Left lung (tissue), 10 donors: ENCODE data around the gene VPS52. TPM values are rescaled to one million over a fixed set of nuclear protein-coding genes. Genes with fewer than 3 reads are reported as not detected.

Experiments used
- ATAC-seq: fragments of 200-7000 bp; cut with Tn5 transposase; one replicate; pipeline ENCODE4 v1.9.1; 2020; ENCODE audit warnings: moderate library complexity
- DNase-seq, 4 donors: peaks; one replicate each; pipeline ENCODE4 v3.0.0-alpha.2; 2013 to 2020
- H3K27ac ChIP-seq, 2 donors: fragments of 200-600 bp; sonication (generic) in 1 of 2; one replicate each; pipeline versions ENCODE4 v1.5.0 to v1.8.0; 2020 to 2021
- H3K27me3 ChIP-seq, 2 donors: fragments of 200-600 bp; sonication (generic) in 1 of 2; one replicate each; pipeline versions ENCODE4 v1.5.0 to v1.8.0; 2020 to 2021
- H3K36me3 ChIP-seq, 2 donors: fragments of 200-600 bp; sonication (generic) in 1 of 2; one replicate each; pipeline versions ENCODE4 v1.5.0 to v1.8.0; 2020 to 2021
- H3K4me1 ChIP-seq, 2 donors: fragments of 200-600 bp; one replicate each; pipeline ENCODE4 v1.8.0; 2021
- H3K4me3 ChIP-seq, 2 donors: fragments of 200-600 bp; sonication (generic) in 1 of 2; one replicate each; pipeline versions ENCODE4 v1.5.0 to v1.8.0; 2020 to 2021; ENCODE audit warnings: mild to moderate bottlenecking in 1 of 2
- H3K9me3 ChIP-seq, 2 donors: fragments of 200-600 bp; sonication (generic) in 1 of 2; one replicate each; pipeline versions ENCODE4 v1.5.0 to v1.8.0; 2020 to 2021
- intact Hi-C, 2 donors: fragments of 100-400 bp; cut with DNase I; formaldehyde crosslinking; loops; one replicate each; pipeline versions ENCODE4 v1.11.2 to v1.14.2; 2022
- polyA plus RNA-seq, 6 donors: library from polyadenylated mRNA; unstranded; fragments of 120-200 nt; gene quantifications; one replicate each; pipeline ENCODE4 v1.2.1, GENCODE V29; 2013; ENCODE audit not compliant: insufficient read length in 6 of 6
- total RNA-seq, 2 donors: library from RNA; stranded (reverse); fragmentation: NEBNext Ultra II Directional; extraction: Animal tissue kit (Norgen Biotek cat#: 25700); gene quantifications; one replicate each; pipeline ENCODE4 v1.2.1, GENCODE V29; 2021
- TF ChIP-seq, protein P1 (sequence below), 2 donors: fragments of 200-600 bp; sonication (generic) in 1 of 2; IDR thresholded peaks; one replicate each; pipeline versions ENCODE4 v1.5.0 to v1.8.0; 2021; ENCODE audit warnings: antibody characterized with exemption in 2 of 2
- donor health status: DM: no; HTN: yes; CAD: no.
- donor health status: DM: no; HTN: no; CAD: no.

Gene VPS52
- total and polyA plus RNA-seq, 8 donors = 46.2 to 92.5 (median 84.7) TPM

DNA sequence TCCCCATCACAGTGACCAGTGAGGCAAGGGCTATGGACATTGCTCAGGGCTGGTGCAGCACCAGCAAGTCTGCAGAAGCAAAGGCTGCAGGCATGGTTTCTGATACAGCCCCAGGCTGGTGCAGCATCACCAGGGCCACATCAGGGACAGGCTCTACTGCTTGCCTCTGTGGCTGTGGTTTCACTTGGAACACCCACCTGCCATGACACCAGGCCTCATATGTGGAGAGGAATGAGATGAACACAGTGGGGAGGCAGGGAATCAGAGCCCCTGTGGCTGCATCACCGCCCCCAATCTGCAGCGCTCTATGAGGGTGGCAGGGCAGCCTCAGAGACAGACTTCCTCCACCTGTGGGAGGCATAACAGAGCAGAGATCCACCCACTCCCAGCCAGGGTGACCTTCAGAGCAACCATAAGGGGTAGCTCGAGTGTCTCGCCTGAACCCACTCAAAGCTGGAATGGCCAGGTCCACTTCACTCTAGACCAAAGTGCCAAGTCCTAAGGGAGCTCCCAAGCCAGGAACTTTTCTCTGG lies 55.5 kb downstream of the VPS52 start:
- TF ChIP-seq, protein P1, sequence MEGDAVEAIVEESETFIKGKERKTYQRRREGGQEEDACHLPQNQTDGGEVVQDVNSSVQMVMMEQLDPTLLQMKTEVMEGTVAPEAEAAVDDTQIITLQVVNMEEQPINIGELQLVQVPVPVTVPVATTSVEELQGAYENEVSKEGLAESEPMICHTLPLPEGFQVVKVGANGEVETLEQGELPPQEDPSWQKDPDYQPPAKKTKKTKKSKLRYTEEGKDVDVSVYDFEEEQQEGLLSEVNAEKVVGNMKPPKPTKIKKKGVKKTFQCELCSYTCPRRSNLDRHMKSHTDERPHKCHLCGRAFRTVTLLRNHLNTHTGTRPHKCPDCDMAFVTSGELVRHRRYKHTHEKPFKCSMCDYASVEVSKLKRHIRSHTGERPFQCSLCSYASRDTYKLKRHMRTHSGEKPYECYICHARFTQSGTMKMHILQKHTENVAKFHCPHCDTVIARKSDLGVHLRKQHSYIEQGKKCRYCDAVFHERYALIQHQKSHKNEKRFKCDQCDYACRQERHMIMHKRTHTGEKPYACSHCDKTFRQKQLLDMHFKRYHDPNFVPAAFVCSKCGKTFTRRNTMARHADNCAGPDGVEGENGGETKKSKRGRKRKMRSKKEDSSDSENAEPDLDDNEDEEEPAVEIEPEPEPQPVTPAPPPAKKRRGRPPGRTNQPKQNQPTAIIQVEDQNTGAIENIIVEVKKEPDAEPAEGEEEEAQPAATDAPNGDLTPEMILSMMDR (IDR thresholded peaks at IDR 0.05) = no peak
- no peaks in the 10 kb centered on the region for H3K9me3 ChIP-seq
- intact Hi-C loops = no loop called here
- H3K4me1 ChIP-seq = peaks cover 5 to 19% of the 10 kb centered on the region in 2 donors
- H3K36me3 ChIP-seq = peaks cover 0 to 13% of the 10 kb centered on the region in 2 donors
- peaks cover 0 to 28% of the 10 kb centered on the region in 2 donors for H3K27me3 ChIP-seq
- no peak overlapping the region for H3K4me3 ChIP-seq
- no peak overlapping the region for H3K27ac ChIP-seq
- DNase-seq (no peak), ATAC-seq (no peak)

DNA sequence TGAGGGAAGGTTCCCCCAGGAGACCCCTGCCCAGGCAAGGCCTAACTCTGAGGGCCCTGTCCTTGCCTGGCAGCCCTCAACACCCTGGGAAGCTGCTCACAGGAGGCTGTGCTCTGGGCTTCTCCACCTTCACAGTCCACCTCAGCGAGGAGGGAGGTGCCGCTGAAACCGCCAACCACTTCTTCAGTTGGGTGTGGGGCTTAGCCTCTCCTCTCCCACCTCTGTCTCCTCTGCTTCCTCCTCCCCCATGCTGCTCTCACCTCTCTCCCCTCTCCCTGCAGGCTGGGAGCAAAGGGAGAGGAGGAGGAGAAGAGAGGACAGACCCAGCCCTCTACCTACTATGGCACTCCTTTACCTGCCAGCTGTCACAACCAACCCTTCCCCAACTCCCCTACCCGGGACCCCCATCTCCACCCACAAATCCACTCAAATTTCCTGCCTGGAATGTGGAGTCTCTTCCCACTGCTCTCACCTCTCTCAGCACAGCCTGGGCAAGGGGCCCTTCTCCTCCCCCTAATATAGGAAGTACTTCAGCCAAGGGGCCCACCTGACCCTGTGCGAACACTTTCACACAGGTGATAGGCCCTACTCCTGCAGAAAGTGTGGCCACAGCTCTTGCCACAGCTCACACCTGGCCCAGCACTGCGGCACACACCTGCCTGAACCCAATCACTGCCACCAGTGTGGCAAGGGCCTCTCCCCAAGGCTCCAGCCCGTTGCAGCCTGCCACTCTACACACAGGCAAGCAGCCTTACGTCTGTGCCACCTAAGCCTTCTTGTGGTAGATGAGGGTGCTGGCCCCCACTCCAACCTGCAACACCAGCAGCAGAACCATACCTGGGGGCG lies 56.2 kb downstream of the VPS52 start:
- Histone ChIP-seq H3K9me3 (no peaks in the 10 kb centered on the region), H3K27me3 (peaks cover 0 to 21% of the 10 kb centered on the region in 2 donors), H3K4me1 (peaks cover 5 to 19% of the 10 kb centered on the region in 2 donors), H3K4me3 (no peak overlapping the region), H3K27ac (no peak overlapping the region), H3K36me3 (peaks cover 0 to 20% of the 10 kb centered on the region in 2 donors)
- TF ChIP-seq, protein P1 (IDR thresholded peaks at IDR 0.05) = no peak
- no peak for ATAC-seq
- intact Hi-C loops = no loop called here
- peak in 1 of 4 donors; percentile 41 for DNase-seq

DNA sequence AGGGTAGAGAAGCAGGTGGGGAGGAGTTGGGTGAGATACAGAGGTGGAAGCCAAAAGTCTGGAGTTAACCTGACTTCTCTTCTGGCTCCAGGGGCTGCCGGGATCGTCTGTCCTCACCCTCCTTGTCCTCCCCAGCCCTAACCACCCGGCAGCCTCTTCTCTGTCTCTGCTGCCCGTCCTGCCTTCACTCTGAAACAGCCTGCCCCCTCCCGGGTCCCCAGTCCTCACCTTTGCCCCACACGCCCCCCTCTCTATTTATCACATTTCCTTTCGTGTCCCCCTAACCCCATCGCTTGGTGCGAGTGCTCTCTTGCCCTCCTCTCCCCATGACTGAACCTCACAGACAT lies 57.7 kb downstream of the VPS52 start:
- peaks cover 0 to 31% of the 10 kb centered on the region in 2 donors for H3K36me3 ChIP-seq
- ATAC-seq (no peak), DNase-seq (no peak)
- intact Hi-C loops = no loop called here
- no peak overlapping the region for H3K27ac ChIP-seq
- peak overlapping the region; percentile 35 for H3K4me3 ChIP-seq
- H3K27me3 ChIP-seq = peaks cover 0 to 18% of the 10 kb centered on the region in 2 donors
- H3K9me3 ChIP-seq = no peaks in the 10 kb centered on the region
- H3K4me1 ChIP-seq = peaks cover 5 to 28% of the 10 kb centered on the region in 2 donors
- TF ChIP-seq, protein P1 (IDR thresholded peaks at IDR 0.05) = no peak

DNA sequence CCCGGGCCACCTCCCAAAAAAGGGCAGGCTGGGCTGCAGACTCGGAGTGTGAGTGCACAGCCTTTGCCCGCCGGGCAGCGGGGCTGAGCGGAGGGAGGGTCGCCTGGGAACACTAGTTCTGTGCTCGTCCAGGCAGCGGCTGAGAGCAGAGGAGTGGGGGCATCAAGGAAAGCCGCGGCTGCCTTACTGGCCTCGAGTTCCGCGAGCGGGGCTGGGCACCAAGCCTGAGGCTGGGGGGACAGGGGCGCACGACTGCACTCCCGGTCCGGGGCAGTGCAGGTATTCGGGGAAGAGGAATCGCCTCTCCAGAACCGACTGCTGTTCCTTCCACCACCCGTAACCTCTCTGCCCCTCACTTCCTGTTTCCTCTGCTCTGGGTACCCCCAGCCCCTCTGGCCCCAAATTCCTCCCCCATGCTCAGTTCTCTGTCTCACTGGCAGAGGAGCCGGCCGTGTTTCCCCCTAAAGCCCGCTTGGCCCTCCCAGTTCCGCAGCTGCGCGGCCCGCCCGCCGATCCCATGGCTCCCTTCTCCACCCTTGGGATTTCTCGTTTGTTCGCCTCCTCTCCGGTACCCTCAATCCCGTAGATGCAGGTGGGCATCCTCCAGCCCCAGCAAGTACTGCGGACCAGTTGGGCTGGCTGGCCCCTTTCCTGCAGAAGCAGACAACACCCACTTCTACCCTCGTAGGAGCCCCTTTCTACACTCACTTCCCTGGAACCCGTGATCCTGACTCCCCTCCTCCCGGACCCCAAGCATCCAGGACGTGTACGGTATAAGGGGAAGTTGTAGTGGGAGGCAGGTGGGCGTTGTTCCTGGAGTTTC lies 58.3 kb downstream of the VPS52 start:
- Histone ChIP-seq H3K27me3 (peaks cover 0 to 18% of the 10 kb centered on the region in 2 donors), H3K36me3 (peaks cover 0 to 31% of the 10 kb centered on the region in 2 donors), H3K4me3 (peak overlapping the region; percentile 35), H3K9me3 (no peaks in the 10 kb centered on the region), H3K4me1 (peaks cover 9 to 32% of the 10 kb centered on the region in 2 donors), H3K27ac (no peak overlapping the region)
- TF ChIP-seq, protein P1 (IDR thresholded peaks at IDR 0.05) = no peak
- ATAC-seq = peak; percentile 48
- DNase-seq = no peak
- intact Hi-C loops = no loop called here

DNA sequence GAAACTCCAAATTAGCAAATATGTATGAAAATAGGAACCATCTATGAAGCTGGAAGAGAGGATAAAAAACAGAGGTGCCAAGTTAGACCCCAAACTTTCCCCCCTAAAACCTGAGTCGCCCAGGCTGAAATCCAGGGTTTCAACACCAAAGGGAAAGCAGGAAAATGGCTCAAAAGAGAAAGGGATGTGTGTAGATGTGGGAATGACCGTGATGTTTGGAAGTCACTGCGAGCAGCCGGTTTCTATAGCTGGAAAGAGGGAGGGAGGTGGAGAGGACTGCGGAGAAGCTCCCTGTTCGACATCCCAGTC lies 58.9 kb downstream of the VPS52 start:
- Histone ChIP-seq H3K27me3 (peaks cover 0 to 18% of the 10 kb centered on the region in 2 donors), H3K4me3 (peak overlapping the region; percentile 35), H3K9me3 (no peaks in the 10 kb centered on the region), H3K36me3 (peaks cover 0 to 31% of the 10 kb centered on the region in 2 donors), H3K4me1 (peaks cover 9 to 32% of the 10 kb centered on the region in 2 donors), H3K27ac (no peak overlapping the region)
- ATAC-seq = no peak
- no peak for DNase-seq
- TF ChIP-seq, protein P1 (IDR thresholded peaks at IDR 0.05) = no peak
- intact Hi-C loops = no loop called here
